GM13977 (cell line): ENCODE results near the gene SMIM41.

ENCODE experiments used
- DNase-seq: peaks from one replicate; pipeline ENCODE4 v3.0.0; 2012; ENCODE audit warnings: low spot score
- CTCF ChIP-seq: IDR thresholded peaks from 2 replicates; pipeline ENCODE4 v1.5.1; 2012; ENCODE audit warnings: mild to moderate bottlenecking, control low read depth; ENCODE audit not compliant: insufficient read depth; ENCODE audit errors: extremely low read depth, missing control alignments
- in situ Hi-C: fragments of 300-500 bp; cut with MboI; formaldehyde crosslinking; loops from one replicate; pipeline ENCODE4 v1.12.0; 2022; ENCODE audit warnings: low sequenced_read_pairs, low pct_unique_long_range_greater_than_20kb, mixed read lengths, inconsistent platforms; ENCODE audit not compliant: unreplicated experiment

Gene SMIM41

DNA sequence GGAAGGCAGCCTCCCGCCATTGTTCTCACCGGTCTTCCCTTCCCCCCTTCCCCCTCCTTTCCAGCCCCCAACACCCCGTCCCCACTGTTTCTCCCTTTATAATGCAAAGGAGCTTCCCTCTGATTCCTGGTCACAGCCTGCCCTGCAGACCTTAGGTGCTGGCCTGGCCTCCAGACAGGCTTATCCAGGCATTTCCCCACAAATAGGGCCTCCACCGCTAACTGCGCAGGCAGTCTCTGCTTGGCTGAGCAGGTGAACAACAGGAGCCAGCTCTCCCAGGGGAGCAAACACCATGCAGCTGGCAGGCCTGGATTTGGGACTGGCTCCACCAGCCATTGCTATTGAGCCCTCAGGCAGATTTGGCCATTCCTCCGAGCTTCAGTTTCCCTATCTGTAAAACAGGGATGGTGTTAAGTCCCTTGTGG is 46.0 kb downstream of the SMIM41 start:
- TF ChIP-seq CTCF, result no peak
- peak; percentile 3 for DNase-seq
- in situ Hi-C loops, result loop anchor here (10.0 kb wide), 1 partner anchor 101 kb away; no protein-coding TSS in a partner anchor

DNA sequence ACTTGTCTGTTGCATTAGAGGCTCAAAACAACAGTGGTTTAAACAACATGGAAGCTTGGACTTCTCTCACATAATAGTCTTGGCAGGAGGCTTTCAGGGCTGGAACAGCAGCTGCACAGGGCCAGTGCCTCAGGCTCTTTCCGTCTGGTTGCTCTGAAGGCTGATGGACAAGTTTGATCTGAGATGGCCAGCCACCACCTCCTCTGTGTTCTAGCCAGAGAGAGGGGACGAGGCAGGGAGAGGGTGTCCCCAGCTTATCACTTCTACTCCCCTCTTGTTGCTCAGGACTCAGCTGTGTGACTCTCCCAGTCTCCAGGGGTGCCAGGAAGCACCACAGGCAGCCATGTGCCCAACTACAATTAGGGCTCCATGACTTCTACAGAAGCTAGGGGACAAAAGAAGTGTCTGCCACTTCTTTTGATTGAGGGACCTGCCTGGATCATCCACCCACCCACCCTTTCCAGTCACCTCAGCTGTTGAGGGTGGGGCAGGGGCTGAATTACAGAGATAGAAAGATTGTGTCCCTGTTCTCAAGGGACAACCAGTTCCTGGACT is 46.6 kb downstream of the SMIM41 start:
- no peak for TF ChIP-seq CTCF
- DNase-seq, result peak; percentile 6
- in situ Hi-C loops, result loop anchor here (10.0 kb wide), 1 partner anchor 101 kb away; no protein-coding TSS in a partner anchor

DNA sequence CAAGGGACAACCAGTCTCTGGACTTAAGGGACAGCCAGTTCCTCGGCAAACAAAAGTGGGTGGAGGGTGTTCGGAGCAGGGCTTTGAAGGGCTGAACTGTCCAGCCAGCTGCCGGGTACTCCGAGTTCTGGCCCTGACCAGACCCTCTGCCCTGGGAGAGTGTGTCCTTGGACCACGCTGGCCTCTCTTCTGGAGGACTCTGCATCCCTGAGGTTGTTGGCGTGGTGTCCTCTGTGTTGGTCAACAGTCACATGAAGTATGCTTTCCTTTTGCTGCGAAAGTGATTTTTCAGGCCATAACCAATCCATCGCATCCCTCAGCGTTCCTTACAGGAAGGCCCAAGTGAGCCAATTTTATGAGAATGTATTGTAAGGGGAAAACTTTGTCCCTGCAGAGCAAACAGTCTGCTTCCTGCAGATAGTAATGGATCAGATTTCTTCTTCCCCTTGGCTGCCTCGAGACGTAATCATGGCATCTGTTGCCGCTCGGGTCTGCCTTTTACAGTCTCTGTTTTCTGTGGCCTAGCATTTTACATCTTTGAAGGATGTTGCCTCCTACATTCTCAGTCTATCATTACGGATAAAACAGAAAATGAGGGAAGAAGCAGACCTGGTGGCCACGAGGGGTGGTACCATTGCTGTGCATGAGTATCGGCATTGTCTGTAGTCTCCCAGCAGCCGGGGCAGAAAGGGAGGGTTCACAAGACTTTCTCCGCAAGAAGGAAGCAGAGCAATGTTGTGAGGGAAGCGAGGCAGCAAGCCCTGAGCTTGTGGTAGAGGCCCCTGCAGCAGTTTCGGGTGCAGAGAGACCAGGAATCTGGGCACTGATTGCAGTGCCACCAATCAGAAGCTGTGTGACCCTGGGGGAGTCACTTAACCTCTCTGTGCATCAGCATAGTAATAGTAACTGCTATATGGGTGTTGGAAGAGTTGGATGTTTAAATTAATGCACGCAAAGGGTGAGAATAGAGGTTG is 47.4 kb downstream of the SMIM41 start:
- peak; percentile 4 for DNase-seq
- in situ Hi-C loops, result loop anchor here (10.0 kb wide), 1 partner anchor 102 kb away; no protein-coding TSS in a partner anchor
- TF ChIP-seq CTCF, result no peak

DNA sequence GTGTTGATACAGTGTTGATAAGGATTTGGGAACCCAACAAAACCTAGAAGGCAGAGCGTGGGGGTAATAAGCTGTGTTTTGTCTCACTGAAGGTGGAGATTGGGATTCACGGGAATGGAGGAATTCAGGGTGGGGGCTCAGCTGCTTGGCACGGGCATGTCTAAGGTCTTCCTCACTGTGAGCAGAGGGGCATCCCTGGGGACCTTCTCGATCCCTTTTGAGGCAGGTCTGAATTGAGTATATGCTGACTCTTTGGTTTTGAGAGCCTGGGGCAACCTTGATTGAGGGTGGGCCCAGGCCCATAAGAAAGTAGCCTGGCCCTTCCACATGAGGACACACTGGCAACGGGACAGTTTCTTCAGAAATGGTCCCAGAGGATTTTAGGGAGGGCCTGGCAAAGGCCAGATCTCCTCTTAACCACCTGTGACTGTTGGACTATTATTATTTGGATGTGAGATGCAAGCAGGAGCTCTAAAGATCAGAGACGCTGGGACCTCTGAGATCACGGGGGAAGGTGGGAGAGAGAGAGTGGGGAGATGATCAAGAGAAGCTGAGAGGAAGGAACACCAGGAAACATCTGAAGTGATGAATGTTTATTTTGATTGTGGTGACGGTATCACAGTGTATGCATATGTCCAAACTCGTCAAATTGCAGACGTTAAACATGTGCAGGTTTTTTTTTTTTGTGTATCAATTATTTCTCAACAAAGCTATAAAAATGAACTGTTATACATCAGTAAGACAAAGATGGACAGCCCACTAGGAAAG is 48.4 kb downstream of the SMIM41 start:
- peak; percentile 3 for DNase-seq
- no peak for TF ChIP-seq CTCF
- in situ Hi-C loops, result loop anchor here (10.0 kb wide), 1 partner anchor 103 kb away; no protein-coding TSS in a partner anchor

- no peak for TF ChIP-seq CTCF
- in situ Hi-C loops, result no loop called here
- DNase-seq, result no peak
These were observed 51.2 kb downstream of the SMIM41 start for GRCh38 chr12:52130711-52131110.

- TF ChIP-seq CTCF, result no peak
- in situ Hi-C loops, result no loop called here
- DNase-seq, result no peak
These were observed 53.3 kb downstream of the SMIM41 start for GRCh38 chr12:52132754-52133161.
